HG03442 (cell line): Measurements from ENCODE around the gene G6PC1.
"Not testable (repeated sequence)": the region's sequence is repeated elsewhere in the genome, so short reads cannot be mapped to it uniquely, and the experiment has no call there.

Experiments used
- ATAC-seq: cut with Tn5 transposase; IDR thresholded peaks from one replicate; pipeline ENCODE4 v1.9.1; 2021; ENCODE audit warnings: mild to moderate bottlenecking, moderate library complexity; ENCODE audit not compliant: unreplicated experiment

Gene G6PC1

GRCh38 chr17:42900460-42901331, at the start of gene G6PC1:
Gene G6PC1, plus strand, starts transcription at chr17:42900799. Its CDS starts 78 bp downstream, at chr17:42900877.
- no peak for ATAC-seq

DNA sequence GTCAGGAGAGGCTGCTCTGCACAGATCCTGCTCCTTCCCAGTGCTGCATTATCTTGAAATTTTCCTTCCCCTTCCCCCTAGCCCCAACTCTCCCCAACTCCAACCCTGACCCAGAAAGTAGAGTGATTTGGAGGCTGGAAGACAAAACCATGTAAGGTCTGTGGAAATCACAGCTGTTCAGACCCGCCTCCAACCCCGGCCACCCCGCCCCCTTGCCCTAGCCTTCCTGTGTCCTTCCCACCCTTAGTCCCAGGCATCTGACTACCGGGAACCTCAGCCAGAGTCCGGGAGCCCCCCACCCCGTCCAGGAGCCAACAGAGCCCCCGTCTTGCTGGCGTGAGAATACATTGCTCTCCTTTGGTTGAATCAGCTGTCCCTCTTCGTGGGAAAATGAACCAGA, 49.6 kb upstream of the G6PC1 start, which contains the start of gene AOC3:
Gene AOC3 (plus strand): TSS at position 246 of the 400 bp plus-strand sequence. CDS start 145 bp downstream, at position 391.
- no peak for ATAC-seq

GRCh38 chr17:42851371-42852240, 49.0 kb upstream of the G6PC1 start:
- not testable (repeated sequence) for ATAC-seq

DNA sequence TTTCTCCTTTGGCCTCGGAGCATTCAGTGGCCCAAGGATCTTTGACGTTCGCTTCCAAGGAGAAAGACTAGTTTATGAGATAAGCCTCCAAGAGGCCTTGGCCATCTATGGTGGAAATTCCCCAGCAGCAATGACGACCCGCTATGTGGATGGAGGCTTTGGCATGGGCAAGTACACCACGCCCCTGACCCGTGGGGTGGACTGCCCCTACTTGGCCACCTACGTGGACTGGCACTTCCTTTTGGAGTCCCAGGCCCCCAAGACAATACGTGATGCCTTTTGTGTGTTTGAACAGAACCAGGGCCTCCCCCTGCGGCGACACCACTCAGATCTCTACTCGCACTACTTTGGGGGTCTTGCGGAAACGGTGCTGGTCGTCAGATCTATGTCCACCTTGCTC, 48.2 kb upstream of the G6PC1 start:
- no peak for ATAC-seq

- no peak for ATAC-seq
These were observed 47.6 kb upstream of the G6PC1 start for GRCh38 chr17:42853004-42853403.

- ATAC-seq = no peak
These were observed 47.0 kb upstream of the G6PC1 start for GRCh38 chr17:42853597-42853967.

GRCh38 chr17:42853968-42854790, 46.4 kb upstream of the G6PC1 start:
- no peak for ATAC-seq

GRCh38 chr17:42855048-42855596, 45.5 kb upstream of the G6PC1 start:
- no peak for ATAC-seq

- ATAC-seq = not testable (repeated sequence)
These were observed 44.5 kb upstream of the G6PC1 start for GRCh38 chr17:42856093-42856492.

GRCh38 chr17:42856516-42856915, 44.1 kb upstream of the G6PC1 start:
- not testable (repeated sequence) for ATAC-seq

DNA sequence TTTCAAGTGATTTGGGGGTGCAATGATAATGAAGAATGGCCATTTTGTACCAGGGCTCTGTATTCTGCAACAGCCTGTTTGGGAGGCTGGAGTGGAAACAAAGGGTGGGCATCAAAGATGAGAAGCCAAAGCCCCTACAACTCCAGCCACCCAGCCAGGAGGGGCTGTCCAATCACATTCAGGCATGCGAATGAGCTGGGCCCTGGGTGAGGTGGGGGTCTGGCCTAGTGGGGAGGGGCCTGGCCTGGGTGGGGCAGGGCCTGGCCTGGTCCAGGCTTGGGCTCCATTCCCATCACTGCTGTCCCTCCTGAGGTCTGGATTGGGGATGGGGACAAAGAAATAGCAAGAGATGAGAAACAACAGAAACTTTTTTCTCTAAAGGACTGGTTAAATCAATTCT, 43.2 kb upstream of the G6PC1 start:
- ATAC-seq = no peak

DNA sequence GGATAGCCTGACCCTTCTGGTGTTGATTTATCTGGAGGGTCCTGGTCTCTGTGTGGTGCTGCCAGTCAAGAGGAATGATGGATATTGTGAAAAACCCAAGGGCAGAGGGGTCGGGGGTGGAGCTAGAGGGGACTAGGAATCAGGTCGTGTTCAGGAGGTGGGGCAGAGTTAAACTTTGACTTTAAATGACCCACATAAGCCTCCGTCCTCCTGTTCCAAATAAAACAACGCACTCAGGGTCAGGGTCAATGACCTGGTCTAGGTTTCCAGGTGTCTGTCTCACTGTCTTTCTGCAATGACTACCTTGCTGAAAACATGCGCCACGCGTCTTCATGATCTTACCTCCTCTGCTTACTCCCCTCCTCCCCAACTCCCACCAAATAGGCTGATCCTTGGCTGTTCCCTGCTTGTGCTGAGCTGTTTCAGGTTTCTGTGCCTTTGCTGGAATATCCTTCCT, 34.9 kb upstream of the G6PC1 start:
- no peak for ATAC-seq

DNA sequence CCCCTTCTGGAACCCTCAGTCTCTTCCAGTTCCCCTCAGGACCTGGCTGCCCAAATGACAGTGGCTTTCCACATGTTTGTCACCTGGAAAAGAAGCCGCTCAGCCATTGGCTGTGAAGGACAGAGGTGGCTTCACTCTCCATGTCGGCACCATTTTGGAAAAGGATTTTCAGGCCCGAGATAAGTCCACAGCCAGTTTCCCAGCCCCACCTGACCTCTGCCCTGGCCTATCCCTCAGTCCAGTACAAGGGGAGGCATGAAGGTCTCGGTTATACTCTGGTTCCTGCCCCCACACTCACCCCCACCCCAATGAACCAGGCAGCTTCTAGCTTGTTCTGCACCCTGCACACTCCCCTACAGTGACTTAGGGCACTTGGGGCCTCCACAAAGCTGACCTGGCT, 34.4 kb upstream of the G6PC1 start:
- no peak for ATAC-seq

- no peak for ATAC-seq
These were observed 33.7 kb upstream of the G6PC1 start for GRCh38 chr17:42866631-42867575.

- not testable (repeated sequence) for ATAC-seq
These were observed 32.8 kb upstream of the G6PC1 start for GRCh38 chr17:42867694-42868261.

- no peak for ATAC-seq
These were observed 32.3 kb upstream of the G6PC1 start for GRCh38 chr17:42868338-42868737.

GRCh38 chr17:42871647-42872046, 29.0 kb upstream of the G6PC1 start:
- no peak for ATAC-seq

GRCh38 chr17:42872251-42872965, 28.2 kb upstream of the G6PC1 start:
- no peak for ATAC-seq
